ENCODE measurements around the gene ZFAND2B. TPM values are rescaled to one million over a fixed set of nuclear protein-coding genes. Genes with fewer than 3 reads are reported as not detected.

The ZFAND2B gene
- total RNA-seq, 1 experiment from 2014 or later, result 47.5 TPM

DNA sequence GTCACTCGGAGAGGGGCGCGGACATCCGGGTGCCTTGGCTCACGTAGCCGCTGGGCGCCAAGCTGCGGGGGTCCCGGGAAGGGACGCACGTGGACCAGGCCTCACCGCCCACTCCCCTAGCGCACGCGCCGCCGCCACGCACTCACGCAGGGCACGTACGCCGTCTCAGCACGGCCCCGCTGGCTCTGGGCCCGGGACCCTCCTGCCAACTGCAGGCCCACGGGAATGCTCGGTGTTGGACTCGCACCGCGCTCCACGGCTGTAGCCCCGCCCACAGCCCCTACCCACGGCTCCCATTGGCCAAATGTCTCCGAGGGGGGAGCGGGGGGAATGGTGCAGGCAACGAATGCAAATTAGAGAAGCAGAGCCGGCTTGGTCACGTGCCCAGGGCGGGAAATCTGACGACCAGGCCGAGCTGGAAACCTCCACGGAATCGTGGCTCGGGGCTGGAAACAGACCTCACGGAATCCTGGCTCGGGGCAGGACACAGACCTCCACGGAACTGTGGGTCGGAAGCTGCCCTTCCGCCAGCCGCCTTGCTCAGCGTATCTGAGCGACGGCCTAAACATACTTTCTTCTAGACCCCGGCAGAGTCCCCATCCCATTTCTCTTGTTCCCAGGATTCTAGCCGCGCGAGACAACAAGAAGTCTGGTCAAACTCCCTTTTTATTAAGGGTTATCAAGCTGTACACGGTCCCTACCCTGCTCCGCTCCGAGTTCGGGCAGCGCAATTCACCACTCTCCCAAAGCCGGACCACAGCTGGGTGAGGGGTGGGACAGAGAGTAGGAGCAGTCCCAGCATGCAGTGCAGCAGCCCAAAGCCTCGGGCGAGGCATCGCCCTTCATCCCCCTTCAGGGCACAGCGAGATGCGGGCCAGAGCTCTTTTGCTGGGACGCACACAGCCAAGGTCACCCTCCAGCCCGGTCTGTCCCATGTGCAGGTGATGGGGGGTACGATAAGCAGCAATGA, 12.4 kb downstream of the ZFAND2B start, which contains the start of gene ABCB6:
Gene ABCB6, minus strand, starts transcription at position 227 of the 970 bp plus-strand sequence. CDS start 285 bp downstream, outside the sequence.
- DNase-seq, result peak; percentile 83
- Histone ChIP-seq H2AFZ (ENCODE audit: low read length) (peak within 1 kb of the TSS; percentile 77), H3K4me1 (ENCODE audit: insufficient read depth, low read length) (peaks cover 19% of the 10 kb centered on the region), H3F3A (ENCODE audit: low read length, unreplicated experiment) (peaks cover 3% of the 10 kb centered on the region), H3K9me3 (ENCODE audit: low read length) (no peaks in the 10 kb centered on the region), H3K27me3 (ENCODE audit: low read length) (no peaks in the 10 kb centered on the region), H3K9me2 (replicated peaks; ENCODE audit: low read length) (no peaks in the 10 kb centered on the region), H4K20me1 (ENCODE audit: low read length) (no peaks in the 10 kb centered on the region), H3K4me2 (ENCODE audit: low read length) (peak within 1 kb of the TSS; percentile 96), H3K36me3 (ENCODE audit: low read depth, low read length) (peaks cover 11% of the 10 kb centered on the region), H3K79me2 (ENCODE audit: low read length) (peaks cover 8% of the 10 kb centered on the region; the same call in 1 of the 2 replicates), H3K27ac (ENCODE audit: low read length) (peak within 1 kb of the TSS; percentile 77), H3K4me3 (ENCODE audit: low read length) (peak within 1 kb of the TSS; percentile 69), H3K9ac (ENCODE audit: low read length) (peak within 1 kb of the TSS; percentile 69)
- TF ChIP-seq, protein P1, sequence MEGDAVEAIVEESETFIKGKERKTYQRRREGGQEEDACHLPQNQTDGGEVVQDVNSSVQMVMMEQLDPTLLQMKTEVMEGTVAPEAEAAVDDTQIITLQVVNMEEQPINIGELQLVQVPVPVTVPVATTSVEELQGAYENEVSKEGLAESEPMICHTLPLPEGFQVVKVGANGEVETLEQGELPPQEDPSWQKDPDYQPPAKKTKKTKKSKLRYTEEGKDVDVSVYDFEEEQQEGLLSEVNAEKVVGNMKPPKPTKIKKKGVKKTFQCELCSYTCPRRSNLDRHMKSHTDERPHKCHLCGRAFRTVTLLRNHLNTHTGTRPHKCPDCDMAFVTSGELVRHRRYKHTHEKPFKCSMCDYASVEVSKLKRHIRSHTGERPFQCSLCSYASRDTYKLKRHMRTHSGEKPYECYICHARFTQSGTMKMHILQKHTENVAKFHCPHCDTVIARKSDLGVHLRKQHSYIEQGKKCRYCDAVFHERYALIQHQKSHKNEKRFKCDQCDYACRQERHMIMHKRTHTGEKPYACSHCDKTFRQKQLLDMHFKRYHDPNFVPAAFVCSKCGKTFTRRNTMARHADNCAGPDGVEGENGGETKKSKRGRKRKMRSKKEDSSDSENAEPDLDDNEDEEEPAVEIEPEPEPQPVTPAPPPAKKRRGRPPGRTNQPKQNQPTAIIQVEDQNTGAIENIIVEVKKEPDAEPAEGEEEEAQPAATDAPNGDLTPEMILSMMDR (conservative IDR thresholded peaks at IDR 0.05; ENCODE audit: low read depth, low read length), result no peak
- no peak for TF ChIP-seq EZH2phosphoT487 (IDR thresholded peaks at IDR 0.05; ENCODE audit: borderline replicate concordance, low read length)
- no peak for TF ChIP-seq EZH2 (IDR thresholded peaks at IDR 0.05; ENCODE audit: low read length, unreplicated experiment)
- POLR2A ChIA-PET (ENCODE audit: unreplicated experiment), result interaction anchor here (0.6 kb wide), 1 partner anchor 42 kb away, joined by 3 read pairs; the partner anchor contains the start of gene CNPPD1
- ATAC-seq, result peak; percentile 66
- intact Hi-C loops (cut with micrococcal nuclease), result loop anchor here (1.0 to 2.0 kb wide), 3 partner anchors 30 to 76 kb away; partner anchors contain the start of gene DNAJB2
- CTCF ChIA-PET, result no interaction called here
- BruUV-seq (replicated peaks), result no TSS peak

DNA sequence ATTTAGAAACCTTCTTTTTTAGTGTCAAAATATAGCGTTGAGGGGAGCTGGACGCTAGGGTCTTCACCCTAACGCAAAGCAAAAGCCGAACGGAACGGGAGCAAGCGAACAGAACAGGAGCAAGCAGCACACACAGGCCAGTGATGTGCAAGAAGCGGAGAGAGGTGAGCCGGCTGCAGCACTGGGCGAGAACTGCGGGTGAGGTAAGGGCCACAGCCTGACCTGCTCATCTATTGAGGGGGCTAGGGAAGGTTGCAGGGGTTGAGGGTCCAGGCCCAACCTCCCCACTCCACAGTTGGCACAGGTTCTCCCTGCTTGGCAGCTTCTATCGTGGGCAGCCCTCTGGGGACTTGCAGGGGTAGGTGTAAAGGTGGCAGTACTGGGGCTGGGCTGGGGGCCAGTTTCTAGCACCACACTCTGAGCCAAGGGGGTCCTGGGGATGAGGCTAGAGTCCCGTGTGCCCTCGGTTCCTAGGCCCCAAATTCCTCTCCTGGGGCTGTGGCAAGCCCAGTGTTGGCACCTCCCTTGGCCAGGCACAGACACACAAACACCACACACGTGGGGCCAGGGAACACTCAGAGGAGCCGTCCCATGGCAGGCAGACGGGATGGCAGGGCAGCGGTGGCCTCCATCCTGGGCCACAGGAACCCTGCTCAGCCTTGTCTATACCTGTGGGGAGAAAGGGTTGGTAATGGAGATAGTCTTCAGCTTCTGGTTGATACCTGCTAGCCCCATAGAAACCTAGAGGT, 13.4 kb downstream of the ZFAND2B start:
- peaks cover 15% of the 10 kb centered on the region for H3K36me3 ChIP-seq (ENCODE audit: low read depth, low read length)
- no peak overlapping the region for H3K27ac ChIP-seq (ENCODE audit: low read length)
- no peaks in the 10 kb centered on the region for H3K9me3 ChIP-seq (ENCODE audit: low read length)
- H3K9me2 ChIP-seq (replicated peaks; ENCODE audit: low read length), result no peaks in the 10 kb centered on the region
- ATAC-seq (no peak), DNase-seq (no peak)
- no TSS peak for BruUV-seq (replicated peaks)
- CTCF ChIA-PET, result no interaction called here
- H3K4me1 ChIP-seq (ENCODE audit: insufficient read depth, low read length), result peaks cover 19% of the 10 kb centered on the region
- no peaks in the 10 kb centered on the region for H3K27me3 ChIP-seq (ENCODE audit: low read length)
- intact Hi-C loops (cut with micrococcal nuclease), result loop anchor here (2.0 kb wide), 1 partner anchor 59 kb away; the partner anchor contains the start of gene DNAJB2
- POLR2A ChIA-PET (ENCODE audit: unreplicated experiment), result no interaction called here
- H3K4me2 ChIP-seq (ENCODE audit: low read length), result no peak overlapping the region
- no peak overlapping the region for H2AFZ ChIP-seq (ENCODE audit: low read length)
- H3K79me2 ChIP-seq (ENCODE audit: low read length), result peaks cover 8% of the 10 kb centered on the region; the same call in 1 of the 2 replicates
- H4K20me1 ChIP-seq (ENCODE audit: low read length), result no peaks in the 10 kb centered on the region
- H3F3A ChIP-seq (ENCODE audit: low read length, unreplicated experiment), result peaks cover 3% of the 10 kb centered on the region
- no peak overlapping the region for H3K9ac ChIP-seq (ENCODE audit: low read length)
- TF ChIP-seq EZH2 (IDR thresholded peaks at IDR 0.05; ENCODE audit: low read length, unreplicated experiment) (no peak), EZH2phosphoT487 (IDR thresholded peaks at IDR 0.05; ENCODE audit: borderline replicate concordance, low read length) (no peak)
- TF ChIP-seq, protein P1 (conservative IDR thresholded peaks at IDR 0.05; ENCODE audit: low read depth, low read length), result no peak
- H3K4me3 ChIP-seq (ENCODE audit: low read length), result no peak overlapping the region
